Caco-2 (cell line): ENCODE results near the gene TNPO2. TPM values are rescaled to one million over a fixed set of nuclear protein-coding genes. Genes with fewer than 3 reads are reported as not detected.
"Not testable (repeated sequence)": the region's sequence is repeated elsewhere in the genome, so short reads cannot be mapped to it uniquely, and the experiment has no call there.

Experiments used
- BruUV-seq: library from RNA; stranded (reverse); fragments of 400-500 nt; replicated peaks from 2 replicates; lab custom pipeline; 2021; lab: Mats Ljungman, UMichigan
- CTCF ChIA-PET: fragments of 300-600 bp; sonication (Branson Sonifier 250); formaldehyde crosslinking; loops from one replicate; lab custom pipeline; 2022; ENCODE audit warnings: antibody characterized with exemption; lab: Charles Lee
- POLR2A ChIA-PET: fragments of 300-600 bp; sonication (Branson Sonifier 250); formaldehyde crosslinking; loops from one replicate; lab custom pipeline; 2022; ENCODE audit warnings: antibody characterized with exemption; lab: Charles Lee
- DNase-seq, 2 experiments: peaks; one replicate each; pipeline versions ENCODE4 v3.0.0 to v3.0.0-alpha.2; 2020 to 2022
- H3K27me3 ChIP-seq: replicated peaks from 2 replicates; pipeline ENCODE4 v1.6.0; 2011; ENCODE audit warnings: low read length; ENCODE audit not compliant: control insufficient read depth, insufficient read depth
- H3K36me3 ChIP-seq: 2 replicates; pipeline ENCODE4 v1.5.1; 2011; ENCODE audit warnings: low read length; ENCODE audit not compliant: control insufficient read depth, insufficient read depth
- H3K4me1 ChIP-seq: fragments of 250-450 bp; sonication (Bioruptor Pico); 2 replicates; pipeline ENCODE4 v1.5.1; 2020; ENCODE audit warnings: mild to moderate bottlenecking
- H3K4me3 ChIP-seq: 2 replicates; pipeline ENCODE4 v1.5.1; 2011; ENCODE audit warnings: low read depth, mild to moderate bottlenecking, control low read depth, low read length
- H3K9me3 ChIP-seq: fragments of 250-450 bp; sonication (Bioruptor Pico); 2 replicates; pipeline ENCODE4 v1.5.1; 2020; ENCODE audit warnings: mild to moderate bottlenecking, moderate library complexity
- H3K27ac Mint-ChIP-seq: one replicate; pipeline ENCODE4 v1.8.0; 2022; ENCODE audit warnings: mixed read lengths; ENCODE audit not compliant: unreplicated experiment
- H3K27me3 Mint-ChIP-seq: one replicate; pipeline ENCODE4 v1.8.0; 2022; ENCODE audit warnings: mixed read lengths; ENCODE audit not compliant: insufficient read depth, unreplicated experiment
- H3K36me3 Mint-ChIP-seq: one replicate; pipeline ENCODE4 v1.8.0; 2022; ENCODE audit warnings: mild to moderate bottlenecking, mixed read lengths; ENCODE audit not compliant: insufficient read depth, unreplicated experiment
- H3K4me1 Mint-ChIP-seq: one replicate; pipeline ENCODE4 v1.8.0; 2022; ENCODE audit warnings: low read depth, mixed read lengths; ENCODE audit not compliant: unreplicated experiment
- H3K4me3 Mint-ChIP-seq: one replicate; pipeline ENCODE4 v1.8.0; 2022; ENCODE audit warnings: mild to moderate bottlenecking, moderate library complexity, mixed read lengths; ENCODE audit not compliant: unreplicated experiment
- H3K9me3 Mint-ChIP-seq: one replicate; pipeline ENCODE4 v1.8.0; 2022; ENCODE audit warnings: mixed read lengths; ENCODE audit not compliant: unreplicated experiment
- intact Hi-C: fragments of 100-400 bp; cut with micrococcal nuclease; formaldehyde crosslinking; loops from one replicate; pipeline ENCODE4 v1.10.0; 2022; ENCODE audit not compliant: unreplicated experiment
- total RNA-seq: library from RNA; stranded (reverse); gene quantifications from 2 replicates; pipeline ENCODE4 v1.2.3, GENCODE V29; 2022
- TF ChIP-seq, protein P1 (sequence below), 2 experiments: fragments of 200-600 bp in 1 of 2; IDR thresholded peaks; 1 replicate in 1 of 2; 2 replicates in 1 of 2; pipeline versions ENCODE4 v1.5.1 to v1.8.0; 2011 to 2022; ENCODE audit warnings: antibody characterized with exemption in 1 of 2, control low read depth in 1 of 2, inconsistent platforms in 1 of 2, low read depth in 1 of 2, low read length in 1 of 2, mild to moderate bottlenecking in 1 of 2, moderate library complexity in 1 of 2; ENCODE audit not compliant: insufficient read depth in 1 of 2, severe bottlenecking in 1 of 2, unreplicated experiment in 1 of 2

Gene TNPO2
- total RNA-seq, 1 experiment from 2014 or later: 87.8 TPM

DNA sequence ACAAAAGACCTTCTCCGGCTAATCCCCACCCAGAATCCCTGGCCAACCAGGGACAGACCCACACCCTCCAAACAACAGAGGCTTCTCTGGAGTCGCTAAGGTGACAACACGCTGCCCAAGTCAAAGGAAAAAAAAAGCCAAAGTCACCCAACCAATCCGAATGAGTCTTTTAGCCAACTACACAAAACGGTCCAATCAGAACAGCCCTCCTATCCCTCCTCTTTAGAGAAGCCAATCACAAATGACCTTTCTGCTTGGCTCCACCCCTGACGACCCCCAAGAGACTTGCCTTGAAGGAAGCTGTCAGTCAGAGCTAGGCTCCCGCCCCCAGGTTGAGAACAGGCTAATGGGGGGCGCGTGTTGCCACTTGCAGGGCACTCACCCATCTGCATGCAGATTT is 20.7 kb downstream of the TNPO2 start:
- H3K27me3 Mint-ChIP-seq: no peaks in the 10 kb centered on the region
- Histone ChIP-seq H3K9me3 (no peaks in the 10 kb centered on the region), H3K4me3 (no peak overlapping the region), H3K36me3 (peaks cover 3% of the 10 kb centered on the region; the same call in 1 of the 2 replicates), H3K4me1 (no peaks in the 10 kb centered on the region), H3K27me3 (no peaks in the 10 kb centered on the region)
- POLR2A ChIA-PET: interaction anchor here (0.6 kb wide), 1 partner anchor 243 kb away, joined by 6 read pairs; no protein-coding TSS in a partner anchor
- BruUV-seq: no TSS peak
- intact Hi-C loops: no loop called here
- CTCF ChIA-PET: interaction anchor here (0.6 kb wide), 1 partner anchor 41 kb away, joined by 3 read pairs; no protein-coding TSS in a partner anchor
- H3K4me1 Mint-ChIP-seq: no peaks in the 10 kb centered on the region
- H3K27ac Mint-ChIP-seq: no peak overlapping the region
- peak; percentile 60 to 64 for DNase-seq
- H3K36me3 Mint-ChIP-seq: peaks cover 74% of the 10 kb centered on the region
- TF ChIP-seq, protein P1, sequence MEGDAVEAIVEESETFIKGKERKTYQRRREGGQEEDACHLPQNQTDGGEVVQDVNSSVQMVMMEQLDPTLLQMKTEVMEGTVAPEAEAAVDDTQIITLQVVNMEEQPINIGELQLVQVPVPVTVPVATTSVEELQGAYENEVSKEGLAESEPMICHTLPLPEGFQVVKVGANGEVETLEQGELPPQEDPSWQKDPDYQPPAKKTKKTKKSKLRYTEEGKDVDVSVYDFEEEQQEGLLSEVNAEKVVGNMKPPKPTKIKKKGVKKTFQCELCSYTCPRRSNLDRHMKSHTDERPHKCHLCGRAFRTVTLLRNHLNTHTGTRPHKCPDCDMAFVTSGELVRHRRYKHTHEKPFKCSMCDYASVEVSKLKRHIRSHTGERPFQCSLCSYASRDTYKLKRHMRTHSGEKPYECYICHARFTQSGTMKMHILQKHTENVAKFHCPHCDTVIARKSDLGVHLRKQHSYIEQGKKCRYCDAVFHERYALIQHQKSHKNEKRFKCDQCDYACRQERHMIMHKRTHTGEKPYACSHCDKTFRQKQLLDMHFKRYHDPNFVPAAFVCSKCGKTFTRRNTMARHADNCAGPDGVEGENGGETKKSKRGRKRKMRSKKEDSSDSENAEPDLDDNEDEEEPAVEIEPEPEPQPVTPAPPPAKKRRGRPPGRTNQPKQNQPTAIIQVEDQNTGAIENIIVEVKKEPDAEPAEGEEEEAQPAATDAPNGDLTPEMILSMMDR (IDR thresholded peaks at IDR 0.05; ENCODE audit: insufficient read depth in 1 of 2, low read depth in 1 of 2, low read length in 1 of 2, severe bottlenecking in 1 of 2, unreplicated experiment in 1 of 2): no peak
- H3K4me3 Mint-ChIP-seq: no peak overlapping the region
- no peaks in the 10 kb centered on the region for H3K9me3 Mint-ChIP-seq

DNA sequence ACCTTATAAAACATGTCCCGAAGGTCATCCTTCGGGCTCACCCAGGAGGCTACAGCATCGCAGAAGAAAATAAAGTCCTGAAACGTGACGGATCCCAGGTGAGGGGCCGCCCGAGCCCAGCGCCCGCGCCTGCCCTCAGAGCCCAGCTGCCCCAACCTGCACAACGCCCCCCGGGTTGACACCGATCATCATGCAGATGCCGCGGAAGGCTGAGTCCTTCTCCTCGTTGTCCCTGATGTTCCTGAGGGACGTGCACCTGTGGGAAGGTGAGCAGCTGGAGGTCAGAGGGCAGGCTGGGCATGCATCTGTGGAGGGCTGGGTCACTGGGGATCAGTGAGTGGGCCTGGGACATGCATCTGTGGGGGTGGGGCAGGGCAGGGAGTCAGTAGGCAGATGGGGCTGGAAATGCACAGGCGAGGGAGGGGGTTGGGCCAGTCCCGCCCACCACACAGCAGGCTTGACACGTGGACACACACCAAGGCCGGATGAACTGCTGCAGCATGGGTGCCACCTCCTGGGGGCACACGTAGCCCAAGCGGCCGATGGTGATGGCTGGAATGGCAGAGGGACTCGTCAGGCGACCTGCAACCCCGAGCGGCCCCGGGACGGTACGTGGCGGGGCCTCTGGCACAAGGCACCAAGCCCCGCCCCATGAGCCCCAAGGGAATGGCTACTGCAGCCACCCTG is 22.0 kb downstream of the TNPO2 start:
- Mint-ChIP-seq H3K36me3 (peaks cover 62% of the 10 kb centered on the region), H3K9me3 (no peaks in the 10 kb centered on the region), H3K27ac (no peak overlapping the region), H3K4me3 (no peak overlapping the region), H3K4me1 (no peaks in the 10 kb centered on the region), H3K27me3 (no peaks in the 10 kb centered on the region)
- TF ChIP-seq, protein P1 (IDR thresholded peaks at IDR 0.05; ENCODE audit: insufficient read depth in 1 of 2, low read depth in 1 of 2, low read length in 1 of 2, severe bottlenecking in 1 of 2, unreplicated experiment in 1 of 2): no peak
- H3K4me1 ChIP-seq: no peaks in the 10 kb centered on the region
- BruUV-seq: no TSS peak
- no peak overlapping the region for H3K4me3 ChIP-seq
- intact Hi-C loops: no loop called here
- H3K36me3 ChIP-seq: peaks cover 3% of the 10 kb centered on the region; the same call in 1 of the 2 replicates
- H3K27me3 ChIP-seq: no peaks in the 10 kb centered on the region
- no peak for DNase-seq
- POLR2A ChIA-PET: interaction anchor here (0.6 kb wide), 1 partner anchor 40 kb away, joined by 3 read pairs; no protein-coding TSS in a partner anchor
- H3K9me3 ChIP-seq: no peaks in the 10 kb centered on the region
- CTCF ChIA-PET: no interaction called here

DNA sequence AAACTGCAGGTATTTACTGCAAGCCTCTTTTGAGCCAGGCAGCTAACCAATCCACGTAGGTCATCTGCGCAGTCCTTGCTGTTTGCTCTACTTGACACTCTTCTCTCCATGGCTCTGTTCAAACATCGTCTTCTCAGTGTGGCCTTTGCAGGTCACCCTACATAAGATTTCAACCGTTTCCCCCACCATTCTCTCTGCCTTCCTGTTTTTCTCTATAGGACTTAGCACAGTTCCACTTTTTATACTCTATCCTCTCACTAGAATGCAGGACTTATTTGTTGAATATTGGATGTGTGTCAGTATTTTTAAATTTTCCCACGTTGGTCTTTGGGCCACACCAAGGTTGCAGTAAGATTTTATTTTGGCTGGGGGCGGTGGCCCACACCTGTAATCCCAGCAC is 25.6 kb downstream of the TNPO2 start:
- H3K27ac Mint-ChIP-seq: no peak overlapping the region
- POLR2A ChIA-PET: no interaction called here
- H3K36me3 ChIP-seq: peaks cover 3% of the 10 kb centered on the region; the same call in 1 of the 2 replicates

DNA sequence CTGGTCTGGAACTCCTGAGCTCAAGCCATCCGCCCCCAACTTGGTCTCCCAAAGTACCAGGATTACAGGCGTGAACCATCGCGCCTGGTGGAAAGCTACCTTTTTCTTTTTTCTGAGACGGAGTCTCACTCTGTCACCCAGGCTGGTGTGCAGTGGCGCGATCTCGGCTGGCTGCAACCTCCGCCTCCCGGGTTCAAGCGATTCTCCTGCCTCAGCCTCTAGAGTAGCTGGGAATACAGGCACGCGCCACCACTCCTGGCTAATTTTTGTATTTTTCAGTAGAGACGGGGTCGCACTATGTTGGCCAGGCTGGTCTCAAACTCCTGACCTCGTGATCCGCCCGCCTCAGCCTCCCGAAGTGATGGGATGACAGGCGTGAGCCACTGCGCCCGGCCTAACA is 26.3 kb downstream of the TNPO2 start:
- POLR2A ChIA-PET, H3K4me3 ChIP-seq, intact Hi-C loops, BruUV-seq, CTCF ChIA-PET, H3K27me3 Mint-ChIP-seq, H3K27ac Mint-ChIP-seq, H3K4me1 Mint-ChIP-seq, H3K9me3 ChIP-seq, H3K36me3 ChIP-seq, H3K4me1 ChIP-seq, DNase-seq, H3K27me3 ChIP-seq, H3K9me3 Mint-ChIP-seq: not testable (repeated sequence)
- Mint-ChIP-seq H3K36me3 (peaks cover 27% of the 10 kb centered on the region), H3K4me3 (peak overlapping the region; percentile 81)

More for the DNA sequence above, 25.6 kb downstream of the TNPO2 start:
- no peaks in the 10 kb centered on the region for H3K9me3 ChIP-seq
- intact Hi-C loops: no loop called here
- TF ChIP-seq, protein P1 (IDR thresholded peaks at IDR 0.05; ENCODE audit: insufficient read depth in 1 of 2, low read depth in 1 of 2, low read length in 1 of 2, severe bottlenecking in 1 of 2, unreplicated experiment in 1 of 2): no peak
- DNase-seq: no peak
- Mint-ChIP-seq H3K9me3 (no peaks in the 10 kb centered on the region), H3K4me1 (no peaks in the 10 kb centered on the region), H3K27me3 (no peaks in the 10 kb centered on the region), H3K4me3 (peak overlapping the region; percentile 38), H3K36me3 (peaks cover 33% of the 10 kb centered on the region)
- no peak overlapping the region for H3K4me3 ChIP-seq
- no peaks in the 10 kb centered on the region for H3K4me1 ChIP-seq
- no peaks in the 10 kb centered on the region for H3K27me3 ChIP-seq
- CTCF ChIA-PET: no interaction called here
- no TSS peak for BruUV-seq
